ENCODE measurements around the gene C1QTNF6. TPM values are rescaled to one million over a fixed set of nuclear protein-coding genes. Genes with fewer than 3 reads are reported as not detected.

The C1QTNF6 gene
- total RNA-seq, 1 donor from 2014 or later = 23.2 TPM

GRCh38 chr22:37153901-37154300, 34.1 kb downstream of the C1QTNF6 start:
- H3K9me3 Mint-ChIP-seq = peaks cover 5% of the 10 kb centered on the region
- H3K4me3 Mint-ChIP-seq = no peak overlapping the region
- no peaks in the 10 kb centered on the region for H3K4me1 Mint-ChIP-seq (ENCODE audit: unreplicated experiment)
- no peak for DNase-seq (ENCODE audit: extremely low spot score, unreplicated experiment)
- no peaks in the 10 kb centered on the region for H3K36me3 Mint-ChIP-seq
- H3K27me3 Mint-ChIP-seq = peaks cover 17% of the 10 kb centered on the region
- TF ChIP-seq CTCF (conservative IDR thresholded peaks at IDR 0.05) = no peak
- H3K27ac Mint-ChIP-seq = no peak overlapping the region

- Mint-ChIP-seq H3K4me1 (ENCODE audit: unreplicated experiment) (no peaks in the 10 kb centered on the region), H3K36me3 (no peaks in the 10 kb centered on the region), H3K27me3 (peaks cover 5% of the 10 kb centered on the region), H3K4me3 (no peak overlapping the region), H3K27ac (no peak overlapping the region), H3K9me3 (peaks cover 5% of the 10 kb centered on the region)
- DNase-seq (ENCODE audit: extremely low spot score, unreplicated experiment) = no peak
- TF ChIP-seq CTCF (conservative IDR thresholded peaks at IDR 0.05) = no peak
Observed at GRCh38 chr22:37151401-37151800, 36.6 kb downstream of the C1QTNF6 start.

- TF ChIP-seq CTCF (conservative IDR thresholded peaks at IDR 0.05) = no peak
- DNase-seq (ENCODE audit: extremely low spot score, unreplicated experiment) = no peak
- Mint-ChIP-seq H3K27me3 (peaks cover 12% of the 10 kb centered on the region), H3K27ac (no peak overlapping the region), H3K4me1 (ENCODE audit: unreplicated experiment) (no peaks in the 10 kb centered on the region), H3K9me3 (peaks cover 5% of the 10 kb centered on the region), H3K4me3 (no peak overlapping the region), H3K36me3 (no peaks in the 10 kb centered on the region)
Observed at GRCh38 chr22:37150701-37151100, 37.3 kb downstream of the C1QTNF6 start.

GRCh38 chr22:37148742-37149665, 39.0 kb downstream of the C1QTNF6 start:
- Mint-ChIP-seq H3K36me3 (no peaks in the 10 kb centered on the region), H3K27ac (no peak overlapping the region), H3K9me3 (peaks cover 5% of the 10 kb centered on the region), H3K4me1 (ENCODE audit: unreplicated experiment) (no peaks in the 10 kb centered on the region), H3K27me3 (peaks cover 16% of the 10 kb centered on the region), H3K4me3 (no peak overlapping the region)
- no peak for TF ChIP-seq CTCF (conservative IDR thresholded peaks at IDR 0.05)
- DNase-seq (ENCODE audit: extremely low spot score, unreplicated experiment) = no peak

- peaks cover 5% of the 10 kb centered on the region for H3K9me3 Mint-ChIP-seq
- DNase-seq (ENCODE audit: extremely low spot score, unreplicated experiment) = no peak
- no peaks in the 10 kb centered on the region for H3K36me3 Mint-ChIP-seq
- TF ChIP-seq CTCF (conservative IDR thresholded peaks at IDR 0.05) = no peak
- no peaks in the 10 kb centered on the region for H3K4me1 Mint-ChIP-seq (ENCODE audit: unreplicated experiment)
- no peak overlapping the region for H3K27ac Mint-ChIP-seq
- peaks cover 23% of the 10 kb centered on the region for H3K27me3 Mint-ChIP-seq
- no peak overlapping the region for H3K4me3 Mint-ChIP-seq
Observed at GRCh38 chr22:37148031-37148651, 39.9 kb downstream of the C1QTNF6 start.

Data from type B pancreatic cell (in vitro differentiated cells).